Head of caudate nucleus (tissue), 42 donors: ENCODE data around the gene SIRPB1.
"Not testable (repeated sequence)": the region's sequence is repeated elsewhere in the genome, so short reads cannot be mapped to it uniquely, and the experiment has no call there.

Experiments used
- DNase-seq, 42 donors: peaks; one replicate each; pipeline versions ENCODE4 v3.0.0 to v3.0.0-alpha.2; 2020 to 2021; ENCODE audit warnings: mixed read lengths in 7 of 42
- intact Hi-C: fragments of 100-400 bp; cut with DNase I; formaldehyde crosslinking; loops from one replicate; pipeline ENCODE4 v1.15.0; 2022

SIRPB1 gene

DNA sequence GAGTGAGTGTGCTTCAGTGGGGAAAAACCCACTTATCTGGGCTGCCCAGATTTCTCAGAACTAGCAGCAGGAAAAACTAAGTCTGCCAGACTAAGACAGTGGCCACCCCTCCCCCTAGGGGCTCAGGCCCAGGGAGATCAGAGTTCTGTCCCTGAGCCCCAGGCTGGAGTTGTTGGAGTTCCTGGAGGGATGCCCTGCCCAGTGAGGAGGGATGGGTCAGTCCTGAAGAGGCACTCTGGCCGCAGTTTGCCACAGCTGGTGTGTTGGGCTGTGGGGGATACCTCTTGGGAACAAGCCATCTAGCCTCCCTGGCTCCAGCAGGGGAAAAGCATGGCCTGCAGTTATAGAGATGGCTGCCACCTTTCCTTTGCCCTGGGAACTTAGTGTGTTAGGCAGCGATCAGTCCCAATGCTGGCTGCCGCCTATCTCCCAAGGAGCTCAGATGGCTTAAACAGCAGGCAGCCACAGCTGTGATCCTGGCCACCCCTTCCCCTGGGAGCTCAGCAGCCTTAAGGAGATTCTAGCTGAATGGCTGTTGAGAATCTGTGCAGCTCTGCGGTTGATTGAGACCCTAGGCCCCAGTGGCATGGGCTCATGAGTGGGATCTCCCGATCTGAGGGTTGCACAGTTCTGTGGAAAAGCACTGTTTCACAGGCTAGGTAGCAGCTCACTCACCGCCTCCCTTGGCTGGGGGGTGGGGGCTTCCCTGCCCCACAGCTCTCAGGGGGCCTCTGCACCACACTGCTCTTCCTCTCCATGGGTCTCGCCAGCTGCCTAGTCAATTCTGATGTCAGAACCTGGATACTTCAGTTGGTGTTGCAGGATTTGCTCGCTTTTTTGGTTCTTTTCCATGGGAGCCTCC lies 24.5 kb upstream of the SIRPB1 start:
- DNase-seq, result no peak
- intact Hi-C loops, result no loop called here

DNA sequence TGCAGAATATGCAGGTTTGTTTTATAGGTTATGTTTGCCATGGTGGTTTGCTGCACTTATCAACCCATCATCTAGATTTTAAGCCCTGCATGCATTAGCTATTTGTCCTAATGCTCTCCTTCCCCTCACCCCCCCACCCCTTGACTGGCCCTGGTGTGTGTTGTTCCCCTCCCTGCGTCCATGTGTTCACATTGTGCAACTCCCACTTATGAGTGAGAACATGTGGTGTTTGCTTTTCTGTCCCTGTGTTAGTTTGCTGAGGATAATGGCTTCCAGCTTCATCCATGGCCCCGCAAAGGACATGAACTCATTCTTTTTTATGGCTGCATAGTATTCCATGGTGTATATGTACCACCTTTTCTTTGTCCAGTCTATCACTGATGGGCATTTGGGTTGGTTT lies 18.8 kb upstream of the SIRPB1 start:
- intact Hi-C loops, DNase-seq: not testable (repeated sequence)

DNA sequence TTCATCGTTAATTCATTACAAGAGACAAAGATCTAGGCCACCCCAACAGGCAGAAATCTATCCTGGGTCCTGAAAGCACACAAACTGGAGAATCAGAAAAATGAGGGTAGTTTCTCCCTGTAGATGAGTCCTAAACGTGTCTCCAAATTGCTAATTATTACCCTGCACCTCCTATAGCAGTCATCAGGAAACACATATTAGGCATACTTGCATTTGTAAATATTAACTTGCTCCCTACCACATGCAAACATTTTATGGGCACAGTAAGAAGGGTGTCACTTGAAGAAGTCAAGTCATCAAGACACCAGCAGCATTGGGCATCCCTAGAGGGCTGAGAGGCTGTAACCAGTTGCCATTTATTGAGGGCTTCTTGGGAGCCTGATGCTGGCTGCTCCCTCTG lies 17.9 kb upstream of the SIRPB1 start:
- DNase-seq, result no peak
- intact Hi-C loops, result no loop called here

DNA sequence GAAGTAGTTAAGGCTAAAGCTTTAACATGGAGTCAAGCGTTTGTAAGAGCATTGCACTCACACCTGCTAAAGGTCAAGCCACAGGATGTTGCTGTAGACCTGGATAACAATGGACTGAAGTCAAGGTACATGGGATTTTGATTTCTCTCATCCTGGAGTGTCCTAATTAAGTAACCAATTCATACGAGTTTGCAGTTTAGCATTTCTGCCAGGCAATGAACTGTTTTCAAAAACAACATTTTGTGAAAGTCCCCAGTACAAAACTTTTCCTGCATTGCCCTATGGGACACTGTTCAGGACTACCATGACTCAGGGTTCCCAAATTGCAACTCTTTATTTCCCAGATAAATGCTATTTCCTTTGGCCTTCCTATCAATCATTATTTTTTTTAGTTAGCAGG lies 17.4 kb upstream of the SIRPB1 start:
- intact Hi-C loops, result no loop called here
- DNase-seq, result no peak

DNA sequence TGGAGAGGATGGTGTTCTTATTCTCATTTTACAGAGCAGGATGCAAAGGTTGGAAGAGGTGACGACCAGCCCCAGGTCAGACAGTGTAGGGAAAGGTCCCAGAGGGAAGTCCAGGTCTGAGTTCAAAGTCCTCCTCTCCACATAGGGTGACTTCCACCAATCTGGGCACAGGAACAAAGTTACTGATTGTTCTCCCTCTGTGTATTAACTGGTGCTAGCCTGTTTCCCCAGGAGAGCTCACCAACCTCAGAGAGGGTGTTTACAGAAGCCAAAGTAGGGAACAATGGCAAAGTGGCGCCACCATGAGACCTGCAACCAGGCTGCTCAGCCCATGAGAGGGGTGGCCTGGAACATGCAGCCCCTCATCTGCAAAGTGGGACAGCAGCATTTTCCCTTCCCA lies 16.8 kb upstream of the SIRPB1 start:
- DNase-seq, result no peak
- intact Hi-C loops, result no loop called here

DNA sequence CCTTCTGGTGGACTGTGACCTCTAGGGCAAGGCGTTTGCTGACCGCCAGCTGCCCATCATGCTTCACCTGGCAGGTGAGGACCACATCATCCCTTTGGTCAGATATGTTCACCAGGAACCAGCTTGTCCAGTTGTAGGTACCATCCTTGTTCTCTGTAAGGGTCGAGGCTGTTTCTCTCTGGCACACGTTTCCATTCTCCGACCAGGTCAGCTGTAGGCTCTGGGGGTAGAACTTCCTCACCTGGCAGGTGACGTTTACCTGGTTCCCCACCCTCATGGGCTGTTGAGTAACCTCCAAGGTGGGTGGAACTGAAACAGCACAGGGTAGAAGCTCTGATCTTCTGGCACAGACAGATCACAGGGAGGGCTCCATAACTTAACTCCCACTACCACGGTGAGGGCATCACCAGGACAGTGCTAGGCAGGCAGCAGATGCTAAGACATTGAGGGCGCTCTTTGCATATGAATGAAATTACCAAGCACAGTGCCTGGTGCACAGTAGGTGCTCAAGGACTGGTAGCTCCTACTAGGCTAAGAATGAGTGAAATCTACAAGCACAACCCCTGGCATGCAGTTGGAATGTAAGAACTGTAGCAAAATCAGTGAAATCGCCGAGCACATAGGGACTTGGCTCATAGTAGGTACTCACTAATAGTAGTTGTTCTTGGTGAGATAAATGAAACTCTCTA lies 15.6 kb upstream of the SIRPB1 start:
- intact Hi-C loops, result no loop called here
- no peak for DNase-seq

DNA sequence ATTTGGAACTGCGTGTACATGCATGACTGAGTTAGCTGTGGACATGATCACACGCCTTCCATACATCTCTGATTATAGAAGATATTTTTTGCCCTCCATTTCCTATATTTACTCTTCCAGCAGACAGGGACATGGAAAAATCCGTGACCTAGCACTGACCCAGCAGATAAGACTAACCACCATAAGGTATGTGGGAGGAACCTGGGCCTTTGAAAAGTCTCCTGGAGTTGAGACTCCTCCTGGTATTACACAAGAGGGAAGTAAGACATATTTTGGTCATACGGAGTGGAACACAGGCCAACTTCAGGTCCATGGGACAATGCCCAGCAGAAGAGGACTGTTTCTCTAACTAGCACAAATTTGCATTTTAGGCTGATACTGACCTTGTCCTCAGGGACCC lies 13.7 kb upstream of the SIRPB1 start:
- intact Hi-C loops, result no loop called here
- DNase-seq, result no peak

DNA sequence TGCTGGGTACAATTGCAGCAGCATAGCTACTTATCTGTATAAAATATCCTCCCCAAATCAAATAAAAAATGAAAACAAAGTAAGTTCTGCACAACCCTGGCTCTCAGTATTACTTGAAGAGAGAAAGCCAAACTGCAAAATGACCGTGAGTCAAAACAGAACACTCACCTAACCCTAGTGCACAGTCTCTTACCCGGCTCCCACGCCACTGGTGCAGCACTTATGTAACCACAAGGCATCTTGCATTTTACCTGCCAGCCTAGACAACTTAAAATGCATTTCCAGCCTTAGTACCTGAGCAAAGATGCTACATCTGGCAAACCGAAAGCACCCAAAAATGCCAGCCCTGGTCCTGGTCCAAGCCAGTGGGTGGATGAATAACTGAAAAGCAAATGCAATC lies 12.4 kb upstream of the SIRPB1 start:
- peak in 1 of 42 donors; percentile 35 for DNase-seq
- intact Hi-C loops, result no loop called here

DNA sequence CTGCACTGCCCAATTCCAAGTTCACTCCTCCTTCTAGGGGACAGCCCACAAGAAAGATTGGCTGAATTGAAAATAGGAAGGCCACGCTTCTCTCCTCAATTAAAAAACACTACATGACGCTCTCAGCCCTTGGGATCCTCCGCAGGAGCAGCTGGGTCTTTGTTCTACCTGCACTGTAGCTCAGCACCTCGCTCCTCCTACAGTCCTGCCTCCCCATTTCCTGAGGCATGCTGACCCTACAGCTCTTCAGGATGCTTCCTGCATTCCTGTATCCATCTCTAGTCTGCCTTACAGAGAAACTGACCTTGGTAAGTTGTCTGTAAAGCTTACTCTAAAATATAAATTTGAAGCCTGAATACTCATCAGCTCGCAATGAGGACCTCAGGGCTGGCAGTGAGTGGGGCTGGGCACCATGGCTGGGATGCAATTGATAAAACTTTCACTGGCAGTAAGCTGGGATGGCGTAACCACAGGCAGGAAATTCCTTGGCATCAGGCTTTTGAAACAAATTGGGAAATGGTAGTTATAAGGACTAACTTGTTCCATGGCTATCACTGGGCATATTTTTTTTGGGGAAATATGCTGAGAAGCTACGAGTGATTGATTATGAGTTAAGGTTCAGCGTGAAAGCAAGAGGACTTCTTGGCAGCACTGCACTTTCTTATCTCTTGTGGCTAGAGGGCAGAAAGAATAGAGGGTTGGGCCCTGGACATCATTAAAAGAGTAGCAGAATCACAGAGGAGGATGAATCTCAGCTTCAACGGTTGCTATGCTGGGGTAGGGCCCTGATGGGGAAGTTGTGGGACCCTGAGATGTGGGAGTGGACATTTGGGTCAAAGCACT lies 11.7 kb upstream of the SIRPB1 start:
- DNase-seq, result no peak
- intact Hi-C loops, result no loop called here

DNA sequence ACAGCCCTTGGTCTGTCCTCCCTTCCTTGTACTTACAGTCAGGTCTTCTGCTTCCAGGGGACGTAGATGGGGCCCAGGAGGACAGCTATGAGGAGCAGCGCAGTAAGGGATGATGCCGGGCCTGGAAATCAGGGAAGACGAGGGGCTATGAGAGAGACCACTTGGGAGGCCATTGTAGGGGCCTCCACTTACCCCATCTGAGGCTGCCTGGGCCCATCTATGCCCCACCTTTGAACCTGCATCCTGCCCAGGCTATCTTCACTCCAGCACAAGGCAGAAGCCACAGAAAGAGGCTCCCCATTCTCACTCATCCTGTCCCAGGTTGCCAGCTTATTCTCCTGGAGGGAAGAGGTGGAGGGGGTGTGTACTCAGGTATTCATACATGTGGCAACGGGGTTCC lies 10.4 kb upstream of the SIRPB1 start:
- no peak for DNase-seq
- intact Hi-C loops, result no loop called here

DNA sequence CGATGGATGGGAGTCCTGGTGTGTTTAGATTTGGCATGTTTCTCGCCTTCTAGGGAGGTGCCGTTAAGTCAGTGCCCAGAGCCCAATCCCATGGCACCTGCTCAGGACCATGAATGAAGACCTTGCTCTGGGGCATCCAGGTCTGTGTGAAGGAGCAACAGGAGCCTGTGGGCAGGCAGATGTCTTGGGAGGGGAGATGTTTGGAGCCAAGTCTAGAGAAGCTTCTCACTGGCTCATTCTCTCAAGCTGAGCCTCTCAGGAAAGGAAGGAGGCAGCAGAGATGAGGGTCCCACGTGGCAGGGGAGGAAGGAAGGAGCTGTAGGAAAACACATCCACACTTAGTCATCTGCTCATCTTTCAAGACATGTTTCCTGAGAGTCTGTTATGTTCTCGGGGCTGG lies 9.5 kb upstream of the SIRPB1 start:
- intact Hi-C loops, result no loop called here

DNA sequence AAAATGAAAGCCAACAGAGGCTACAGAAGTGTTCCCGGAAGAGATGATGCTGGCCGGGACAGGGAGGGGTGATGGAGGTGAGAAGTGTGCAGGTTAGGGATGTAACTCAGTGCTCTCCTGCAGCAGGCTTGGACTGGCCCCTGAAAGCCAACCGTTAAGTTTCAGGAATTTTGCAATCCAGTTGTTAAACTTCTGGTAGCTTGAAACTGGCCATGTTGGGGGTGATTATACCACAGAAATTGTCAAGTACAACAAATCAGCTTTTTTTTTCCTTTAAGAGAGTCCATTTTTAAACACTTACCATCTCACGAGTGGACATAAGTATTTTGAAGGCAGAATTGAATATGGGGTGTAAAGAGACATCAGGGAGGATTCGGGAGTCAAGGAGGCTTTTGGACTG lies 8.8 kb upstream of the SIRPB1 start:
- DNase-seq, result no peak
- intact Hi-C loops, result no loop called here

More for the DNA sequence above, 9.5 kb upstream of the SIRPB1 start:
- no peak for DNase-seq

DNA sequence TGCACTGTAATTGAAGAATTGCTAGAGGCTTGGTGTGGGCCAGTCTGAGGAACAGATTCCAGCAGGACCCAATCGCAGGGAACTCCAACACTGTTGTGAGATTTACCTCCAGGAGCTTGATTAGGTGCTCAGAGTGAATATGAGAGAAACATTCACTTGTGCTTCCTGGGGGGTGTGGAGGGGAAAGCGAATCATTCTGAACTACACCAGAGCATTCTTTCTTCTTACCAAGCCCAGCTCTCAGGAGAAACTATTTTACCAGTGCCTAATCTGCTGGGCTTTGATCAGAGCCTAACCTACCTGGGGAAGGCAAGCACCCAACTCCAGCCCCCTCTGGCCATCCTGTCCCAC lies 7.4 kb upstream of the SIRPB1 start:
- intact Hi-C loops, result no loop called here
- DNase-seq, result no peak

DNA sequence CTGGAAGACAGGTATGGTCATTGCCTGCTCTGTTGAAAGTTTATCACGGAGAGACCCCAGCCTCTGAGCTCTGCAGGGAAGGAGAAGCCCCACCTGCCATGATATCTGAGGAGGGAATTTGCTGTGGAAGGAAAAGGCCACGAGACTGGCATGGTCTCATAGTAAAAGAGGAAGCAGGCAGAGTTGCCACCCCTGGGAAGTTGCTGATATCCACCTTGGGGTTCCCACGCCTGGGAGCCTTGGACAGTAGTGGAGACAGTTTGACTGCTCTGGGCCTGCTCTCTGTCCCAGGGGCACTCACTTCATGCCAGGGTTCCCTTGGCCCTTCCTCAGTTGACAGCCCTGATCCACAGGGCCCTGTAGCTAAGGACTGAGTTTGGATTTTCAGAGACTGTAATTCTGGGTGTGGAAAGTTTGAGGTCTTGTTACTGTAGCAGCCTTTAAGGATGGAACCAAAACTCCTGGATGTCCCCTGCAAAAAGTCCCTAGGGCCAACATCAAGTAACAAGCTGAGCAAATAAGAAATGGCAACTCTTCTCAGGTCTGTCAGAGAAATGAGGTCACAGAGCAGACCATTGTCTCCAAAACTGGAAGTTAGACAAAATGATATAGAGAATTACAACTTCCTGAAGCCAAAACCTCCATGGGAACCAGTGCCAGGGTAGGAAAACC lies 6.9 kb upstream of the SIRPB1 start:
- DNase-seq, result no peak
- intact Hi-C loops, result no loop called here

DNA sequence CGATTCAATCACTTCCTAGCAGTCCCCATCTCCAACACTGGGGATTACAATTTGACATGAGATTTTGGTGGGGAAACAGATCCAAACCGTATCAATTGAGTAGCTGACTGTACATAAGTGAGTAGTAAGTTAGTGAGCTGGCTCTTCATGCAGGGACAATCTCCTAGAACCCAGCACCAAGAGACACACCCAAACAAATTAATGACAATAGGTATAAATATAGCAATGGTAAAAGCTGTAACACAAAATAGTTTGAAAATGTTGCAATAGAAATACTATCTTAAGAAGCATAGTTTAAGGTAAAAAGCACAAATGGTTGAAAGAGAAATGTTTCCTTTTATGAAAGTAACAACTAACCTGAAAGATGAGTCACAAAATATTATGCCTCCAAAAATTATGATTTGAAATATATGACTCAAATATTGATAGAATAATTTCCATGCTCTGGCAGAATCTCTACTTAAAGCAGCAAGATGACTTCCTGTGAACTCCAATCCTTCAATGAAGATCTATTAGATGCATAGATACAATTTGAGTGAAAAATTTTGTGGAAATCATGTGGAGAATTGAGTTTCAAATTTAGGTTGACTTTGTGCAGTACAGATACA lies 5.4 kb upstream of the SIRPB1 start:
- intact Hi-C loops, result no loop called here
- DNase-seq, result no peak

DNA sequence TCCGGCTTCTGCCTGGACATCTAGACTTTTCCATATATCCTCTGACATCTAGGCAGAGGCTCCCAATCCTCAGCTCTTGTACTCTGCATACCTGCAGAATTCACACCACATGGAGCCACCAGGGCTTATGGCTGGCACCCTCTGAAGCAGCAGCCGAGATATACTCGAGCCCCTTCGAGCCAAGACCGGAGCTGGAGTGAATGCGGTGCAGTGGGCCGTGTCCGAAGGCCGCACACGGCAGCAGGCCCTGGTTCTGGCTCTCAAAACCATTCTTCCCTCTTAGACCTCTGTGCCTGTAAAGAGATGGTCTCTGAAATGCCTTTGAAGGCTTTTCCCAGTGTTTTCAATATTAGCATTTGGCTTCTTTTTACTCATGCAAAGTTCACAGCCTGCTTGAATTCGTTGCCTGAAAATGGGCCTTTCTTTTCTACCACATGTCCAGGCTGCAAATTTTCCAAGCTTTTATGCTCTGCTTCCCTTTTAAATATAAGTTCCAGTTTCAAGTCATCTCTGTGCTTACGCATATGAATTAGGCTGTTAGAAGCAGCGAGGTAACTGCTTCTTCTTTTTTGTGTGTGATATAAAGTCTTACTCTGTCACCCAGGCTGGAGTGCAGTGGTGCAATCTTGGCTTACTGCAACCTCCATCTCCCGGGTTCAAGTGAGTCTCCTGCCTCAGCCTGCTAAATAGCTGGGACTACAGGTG lies 3.8 kb upstream of the SIRPB1 start:
- DNase-seq, result no peak
- intact Hi-C loops, result no loop called here

DNA sequence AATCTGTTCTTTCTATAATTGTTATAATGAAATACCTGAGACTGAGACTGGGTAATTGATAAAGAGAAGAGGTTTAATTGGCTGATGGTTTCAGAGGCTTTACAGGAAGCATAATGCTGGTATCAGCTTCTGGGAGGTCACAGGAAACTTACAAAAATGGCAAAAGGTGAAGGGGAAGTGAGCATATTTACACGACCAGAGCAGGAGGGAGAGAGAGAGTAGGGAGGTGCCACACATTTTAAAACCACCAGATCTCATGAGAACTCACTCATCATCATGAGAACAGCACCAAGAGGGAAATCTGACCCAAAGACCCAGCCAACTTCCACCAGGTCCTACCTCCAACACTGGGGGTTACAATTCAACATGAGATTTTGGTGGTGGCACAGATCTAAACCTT lies 2.6 kb upstream of the SIRPB1 start:
- intact Hi-C loops, result no loop called here
- no peak for DNase-seq

DNA sequence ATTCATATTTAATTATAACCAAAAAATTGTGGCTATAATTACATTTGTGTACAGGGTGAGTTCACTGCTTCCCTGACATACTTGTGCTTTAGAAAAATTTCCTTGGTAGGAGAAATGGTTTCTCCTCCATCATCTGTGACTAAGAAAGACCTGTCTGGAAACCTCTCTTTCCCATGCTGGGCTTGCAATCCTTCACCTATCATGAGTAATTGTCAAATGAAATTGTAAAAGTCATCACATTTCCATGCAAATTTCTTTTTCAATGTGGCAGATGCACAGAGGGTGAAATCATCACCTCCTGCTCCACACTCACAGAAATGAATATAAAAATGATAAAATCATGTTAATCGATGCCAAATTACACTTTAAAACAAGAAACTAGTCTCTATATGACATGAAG lies 1.5 kb upstream of the SIRPB1 start:
- no peak for DNase-seq
- intact Hi-C loops, result no loop called here
